CD4-positive, alpha-beta T cell treated with Interleukin-17A for 4 hours (primary cell): Measurements from ENCODE around the gene PHLDA1.

Experiments
- DNase-seq: peaks from one replicate; pipeline ENCODE4 v3.0.0-alpha.2; 2020; ENCODE audit warnings: mixed read lengths

The PHLDA1 gene

DNA sequence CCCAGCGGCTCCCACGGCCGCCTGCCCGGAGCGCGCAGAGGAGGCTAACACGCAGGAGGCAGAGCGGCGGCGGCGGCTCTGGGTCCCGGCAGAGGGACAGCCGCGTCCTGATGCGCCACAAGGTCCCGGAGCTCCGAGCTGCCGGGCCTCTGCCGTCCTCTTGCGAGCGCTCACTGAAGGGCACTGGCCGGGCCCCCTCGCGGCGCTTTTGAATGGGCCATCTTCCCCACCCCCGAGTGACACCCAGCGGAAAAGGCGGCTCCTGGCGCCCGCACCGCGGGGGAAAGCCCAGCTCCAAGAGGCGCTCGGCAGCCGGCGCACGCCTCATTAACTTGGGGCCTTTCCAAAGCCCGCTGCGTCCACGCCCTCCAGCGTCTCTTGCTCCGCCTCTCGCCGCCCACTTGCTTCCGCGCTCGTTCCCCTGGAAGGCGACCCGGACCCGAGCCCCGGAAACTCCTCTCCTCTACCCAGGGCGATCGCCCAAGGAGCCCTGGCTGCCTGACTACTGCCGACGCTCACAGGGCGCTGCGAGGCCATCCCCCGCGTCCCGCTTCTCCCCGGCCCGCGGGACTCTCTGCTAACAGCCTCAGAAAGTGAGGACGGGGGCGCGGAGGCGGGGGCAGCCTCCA, at the start of gene PHLDA1:
Gene PHLDA1 (minus strand): TSS at position 363 of the 629 bp plus-strand sequence.
- DNase-seq = peak; percentile 94

DNA sequence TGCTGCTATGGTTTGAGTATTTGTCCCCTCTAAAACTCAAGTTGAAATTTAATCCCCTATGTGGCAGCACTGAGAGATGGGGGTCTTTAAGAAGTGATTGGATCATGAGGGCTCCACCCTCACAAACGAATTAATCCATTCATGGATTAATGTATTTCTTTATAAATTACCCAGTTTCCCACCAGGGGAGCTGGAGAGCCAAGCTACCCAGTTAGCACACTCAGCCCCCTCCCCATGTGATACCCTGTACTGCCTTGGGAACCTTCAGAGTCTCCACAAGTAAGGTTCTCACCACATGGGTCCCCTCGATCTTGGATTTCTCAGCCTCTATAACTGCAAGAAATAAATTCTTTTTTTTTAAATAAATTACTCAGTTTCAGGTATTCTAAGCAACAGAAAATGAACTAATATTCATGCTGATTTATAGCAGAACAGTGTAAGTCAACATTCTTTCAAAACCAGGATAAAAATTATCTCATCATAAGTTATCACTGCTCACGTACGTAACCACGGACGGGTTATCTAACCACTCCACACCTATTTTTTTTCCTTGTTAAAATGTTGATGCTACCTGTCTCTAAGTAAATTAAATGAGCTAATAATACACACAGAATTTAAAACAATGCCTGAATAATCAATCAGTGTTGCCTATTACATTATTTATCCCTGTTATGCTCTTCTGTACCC, 49.3 kb upstream of the PHLDA1 start:
- no peak for DNase-seq

DNA sequence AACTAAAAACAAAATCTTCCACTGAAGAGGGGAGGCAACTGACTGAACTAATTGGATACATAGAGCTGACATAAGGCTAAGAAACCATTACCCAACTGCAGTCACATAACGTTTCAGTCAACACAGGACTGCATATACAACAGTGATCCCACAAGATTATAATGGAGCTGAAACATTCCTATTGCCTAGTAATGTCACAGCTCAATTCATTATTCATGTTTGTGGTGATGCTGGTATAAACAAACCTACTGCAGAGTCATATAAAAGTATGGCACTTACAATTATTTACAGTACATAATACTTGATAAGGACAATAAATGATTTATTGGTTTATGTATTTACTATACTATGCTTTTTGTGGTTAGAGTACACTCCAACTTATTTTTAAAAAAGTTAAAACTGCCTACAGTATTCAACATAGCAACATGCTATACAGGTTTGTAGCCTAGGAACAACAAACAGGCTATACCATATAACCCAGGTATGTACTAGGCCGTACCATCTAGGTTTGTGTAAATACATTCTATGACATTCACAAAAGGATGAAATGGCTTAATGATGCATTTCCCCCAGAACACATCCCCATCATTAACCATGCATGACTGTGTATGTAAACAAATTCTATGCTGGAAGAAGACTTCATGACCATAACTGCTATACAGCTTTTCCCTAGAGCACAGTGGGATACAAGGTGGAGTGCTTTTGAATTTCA, 48.6 kb upstream of the PHLDA1 start:
- no peak for DNase-seq

DNA sequence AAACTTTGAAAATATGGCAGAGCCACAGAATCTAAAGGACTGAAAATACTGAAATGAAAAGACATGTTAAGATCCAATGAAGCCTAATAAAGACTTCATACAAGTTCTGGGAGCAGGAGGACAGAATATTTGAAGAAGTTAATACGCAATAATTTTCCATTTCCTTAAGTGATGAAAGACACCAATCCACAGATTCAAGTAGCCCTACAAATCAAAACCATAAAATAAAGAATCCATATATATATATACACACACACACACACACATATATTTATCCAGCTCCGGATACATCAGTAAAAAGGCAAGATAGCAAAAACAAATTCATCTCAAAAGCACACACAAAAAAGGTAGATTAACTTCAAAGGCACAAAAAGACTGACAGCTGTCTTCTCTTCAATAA, 47.2 kb upstream of the PHLDA1 start:
- no peak for DNase-seq

DNA sequence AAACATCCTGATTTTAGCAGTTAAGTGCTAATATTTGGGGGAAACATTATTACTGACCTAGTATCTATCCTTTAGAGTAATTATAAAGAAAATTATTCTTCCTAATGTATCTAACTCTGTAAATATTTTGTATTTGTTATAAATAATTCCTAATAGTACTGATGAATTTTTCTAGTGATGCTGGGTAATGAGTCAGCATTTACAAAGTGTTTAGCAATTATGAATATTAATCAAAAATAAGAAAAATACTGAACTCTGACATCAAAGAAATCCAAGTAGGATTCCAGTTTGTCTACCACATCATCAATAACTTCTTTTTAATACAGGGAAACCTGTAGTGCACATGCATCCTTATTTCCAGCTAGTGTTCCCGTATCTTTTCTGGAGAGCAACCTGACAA, 43.9 kb upstream of the PHLDA1 start:
- DNase-seq = no peak

DNA sequence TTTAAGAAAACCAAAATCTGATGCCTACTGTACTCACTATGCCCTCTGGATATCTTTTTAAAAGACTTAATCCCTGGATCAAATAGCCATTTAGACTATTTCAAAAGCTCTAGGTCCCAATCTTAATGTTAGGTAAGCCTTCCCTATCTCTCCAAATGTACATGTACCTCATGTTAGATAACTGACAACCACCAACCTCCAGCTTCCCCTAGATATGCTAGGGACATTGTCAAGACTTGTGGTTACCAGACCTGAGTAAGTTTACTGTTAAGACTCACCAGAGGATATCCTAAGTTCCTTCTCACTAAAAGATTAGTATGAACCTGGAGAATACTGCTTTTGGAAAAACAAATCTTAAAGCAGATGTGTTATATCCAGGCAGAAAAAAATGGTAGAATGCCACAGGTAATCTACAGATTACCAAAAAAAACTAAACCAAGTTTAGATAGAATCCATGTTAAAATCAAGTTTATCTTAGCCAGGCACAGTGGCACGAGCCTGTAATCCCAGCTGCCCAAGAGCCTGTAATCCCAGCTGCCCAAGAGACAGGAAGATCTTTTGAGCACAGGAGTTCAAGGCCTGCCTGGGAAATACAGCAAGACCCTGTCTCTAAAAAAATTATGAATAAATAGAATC, 43.2 kb upstream of the PHLDA1 start:
- DNase-seq = no peak

DNA sequence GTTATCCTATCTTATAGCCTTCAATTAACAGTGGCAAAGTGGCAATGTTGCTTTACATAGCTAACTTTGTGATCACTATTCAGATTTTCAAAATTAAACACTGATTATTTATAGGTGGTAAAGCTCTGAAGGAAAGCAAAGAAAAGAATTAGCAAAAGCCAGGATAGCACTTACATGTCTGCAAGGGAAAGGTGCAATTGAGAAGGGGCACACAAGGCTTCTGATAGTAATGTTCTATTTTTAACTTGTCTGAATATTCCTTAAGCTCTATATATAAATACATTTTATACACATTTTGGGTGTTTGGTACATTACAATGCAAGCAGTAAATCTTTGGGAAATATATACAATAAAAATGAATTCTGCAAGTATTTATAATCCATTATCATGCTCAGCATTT, 42.0 kb upstream of the PHLDA1 start:
- DNase-seq = no peak

DNA sequence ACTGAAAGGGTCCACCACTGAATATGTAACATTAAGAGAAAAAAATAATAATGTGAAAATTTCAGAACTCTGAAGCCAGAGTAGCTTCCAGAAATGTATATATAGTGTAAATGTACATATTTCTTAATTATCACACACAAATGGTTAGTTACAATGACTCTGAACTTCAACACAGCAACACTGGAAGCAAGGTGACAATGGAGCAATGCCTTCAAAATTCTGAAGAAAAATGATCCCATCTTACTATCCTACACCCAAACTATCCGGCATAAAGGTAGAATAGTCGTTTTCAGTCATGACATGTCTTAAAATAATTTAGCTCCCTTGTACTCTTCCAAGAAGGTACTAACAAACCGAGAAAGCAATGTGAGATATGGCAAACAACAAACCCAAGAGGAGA, 41.0 kb upstream of the PHLDA1 start:
- no peak for DNase-seq

DNA sequence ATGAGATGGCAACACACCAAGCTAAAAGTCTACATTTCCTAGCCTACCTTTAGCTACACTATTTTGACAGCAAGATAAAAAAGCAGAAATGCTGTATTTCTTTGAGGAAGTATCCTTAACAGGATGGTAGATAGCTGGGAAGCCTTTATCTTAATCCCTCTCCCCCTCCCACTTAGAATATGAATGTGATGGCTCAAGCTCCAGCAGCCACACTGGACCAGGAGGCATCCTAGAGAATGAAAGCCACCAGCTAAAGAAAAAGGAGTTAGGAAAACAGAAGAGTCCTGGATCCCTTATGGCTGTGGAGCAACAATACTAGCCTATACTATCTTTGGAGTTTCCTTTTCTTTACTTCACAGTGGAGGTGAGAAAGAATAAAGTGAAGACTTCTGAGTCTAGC, 37.8 kb upstream of the PHLDA1 start:
- no peak for DNase-seq

DNA sequence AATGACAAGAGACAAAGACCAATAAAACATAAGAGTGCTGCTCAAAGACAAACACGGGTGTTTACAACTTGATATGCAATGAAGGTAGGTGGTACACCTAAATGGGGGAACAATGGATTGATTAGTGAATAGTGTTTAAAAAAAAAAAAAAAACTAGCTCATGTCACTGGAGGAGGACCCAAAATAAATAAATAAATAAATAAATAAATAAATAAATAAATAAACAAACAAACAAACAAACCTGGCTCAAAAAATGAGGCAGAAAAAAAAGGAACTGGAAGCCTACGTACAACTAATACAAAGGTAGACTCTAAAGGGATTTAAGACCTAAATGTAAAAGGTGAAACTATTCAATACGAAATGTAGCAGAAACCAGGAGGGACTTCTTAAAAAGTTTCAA, 34.3 kb upstream of the PHLDA1 start:
- no peak for DNase-seq

DNA sequence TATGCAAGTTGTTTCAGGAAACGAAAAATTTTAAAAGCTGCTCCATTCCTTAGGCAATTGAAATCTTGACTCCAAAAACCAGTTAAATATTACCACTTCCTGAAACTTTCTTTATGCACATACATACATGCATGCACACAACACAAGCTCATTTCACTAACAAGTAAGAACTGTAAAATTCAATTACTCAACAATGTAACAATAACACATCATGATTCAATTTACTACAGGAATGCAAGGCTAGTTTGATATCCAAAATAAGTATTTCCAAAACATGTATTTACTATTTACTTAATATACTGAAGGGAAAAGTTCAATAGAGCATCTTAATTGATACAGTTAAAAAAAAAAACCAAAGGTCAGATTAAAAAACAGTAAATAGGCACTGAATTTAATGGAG, 33.3 kb upstream of the PHLDA1 start:
- DNase-seq = no peak

DNA sequence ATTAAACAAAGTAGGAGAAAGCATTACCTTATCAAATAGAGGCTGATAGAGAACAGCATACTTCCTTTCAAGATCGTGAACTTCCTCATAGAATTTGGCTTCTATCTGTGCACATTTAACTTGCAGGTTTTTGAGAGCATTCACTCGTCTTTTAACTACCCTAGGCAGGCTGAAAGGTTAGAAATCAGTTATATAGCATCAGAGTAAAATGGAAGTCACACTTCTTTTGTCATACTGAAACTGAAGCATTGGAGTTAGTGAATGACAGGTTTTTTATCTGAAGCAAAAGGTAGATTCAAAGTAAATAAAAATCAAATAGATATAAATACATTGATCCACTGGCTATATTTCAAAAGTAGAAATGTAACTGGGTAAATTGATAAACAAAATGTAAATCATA, 28.5 kb upstream of the PHLDA1 start:
- DNase-seq = no peak

DNA sequence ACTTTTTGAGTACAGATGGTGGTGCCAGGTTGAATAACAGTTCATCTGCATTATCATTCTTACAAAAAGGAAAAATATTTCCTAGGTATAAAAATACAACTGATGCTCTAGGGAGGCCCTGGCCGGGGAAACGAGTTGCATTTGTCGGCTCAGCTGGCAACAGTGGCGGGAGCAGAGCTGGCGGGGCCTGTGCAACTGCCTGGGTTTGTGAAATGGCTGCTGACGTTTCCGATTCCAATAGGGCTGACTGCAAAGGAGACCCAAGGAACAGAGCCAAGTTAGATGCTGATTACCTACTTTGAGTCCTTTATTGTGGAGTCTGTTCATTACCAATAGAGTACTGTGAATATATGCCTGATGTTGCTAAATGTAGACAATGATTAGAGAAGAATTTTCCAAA, 25.8 kb upstream of the PHLDA1 start:
- no peak for DNase-seq

DNA sequence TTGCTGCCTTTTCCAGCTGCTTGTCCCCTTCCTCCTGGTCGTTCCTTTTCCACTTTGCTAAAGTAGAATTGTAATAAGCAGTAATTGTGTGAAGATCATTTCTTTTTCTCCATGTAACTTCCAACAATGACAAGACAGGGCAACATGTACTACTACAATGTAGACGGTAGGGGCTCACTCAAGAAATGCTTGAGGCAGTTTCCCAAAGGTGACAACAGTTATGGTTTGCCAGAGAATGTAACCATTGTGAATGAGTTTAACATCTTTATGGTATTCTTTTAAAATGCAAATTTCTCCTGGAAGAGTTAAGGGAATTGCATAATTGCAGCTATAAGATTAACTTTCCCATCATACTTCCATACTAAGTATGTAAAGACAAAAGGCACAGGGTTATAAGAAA, 23.8 kb upstream of the PHLDA1 start:
- DNase-seq = no peak

DNA sequence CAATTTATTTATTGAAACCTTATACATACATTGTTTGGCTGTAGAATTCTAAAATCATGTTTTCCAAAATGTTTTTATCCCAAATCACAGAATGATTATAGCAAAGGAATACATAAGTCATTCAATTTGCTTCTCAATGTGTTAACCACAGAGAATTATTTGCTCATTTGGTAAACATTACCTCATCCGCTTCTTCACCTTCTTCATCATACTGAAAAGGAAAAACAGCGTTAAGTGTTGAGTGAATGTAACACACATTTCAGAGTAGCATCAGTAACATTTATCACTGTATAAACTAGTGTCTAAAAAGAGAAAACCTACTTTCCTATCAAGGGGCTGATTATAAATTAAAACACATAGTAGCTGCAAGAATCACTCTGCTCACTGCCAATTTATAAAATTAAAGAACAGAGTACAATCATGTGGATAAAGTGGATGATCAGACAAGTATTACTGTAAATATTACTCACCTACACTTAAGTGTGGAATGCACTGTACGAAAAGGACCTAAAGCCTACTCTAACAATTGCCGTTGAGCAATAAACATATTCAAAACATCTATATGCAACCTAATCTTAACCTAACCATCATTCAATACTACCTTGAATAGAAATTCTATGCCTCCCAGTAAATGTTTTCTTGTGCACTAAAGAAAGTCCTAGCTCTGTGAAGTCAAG, 18.1 kb upstream of the PHLDA1 start:
- DNase-seq = no peak

DNA sequence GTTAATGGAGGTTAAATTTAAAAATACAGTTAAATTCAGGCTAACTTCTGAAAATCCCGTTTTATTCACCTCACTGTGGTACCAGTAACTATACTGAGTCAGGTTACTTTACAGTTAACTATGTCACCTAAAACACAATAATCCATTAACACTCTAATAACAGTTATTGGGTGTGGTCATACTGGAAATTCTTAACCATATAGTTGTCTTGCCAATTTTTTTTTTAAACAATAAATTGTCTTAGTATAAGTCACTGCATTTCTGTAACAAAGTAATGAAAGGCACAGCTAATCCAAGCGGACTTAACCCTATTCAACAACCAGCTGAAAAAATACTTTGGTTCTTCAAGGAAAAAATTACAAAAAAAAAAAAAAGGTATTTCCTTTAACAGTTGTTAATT, 16.2 kb upstream of the PHLDA1 start:
- DNase-seq = no peak

DNA sequence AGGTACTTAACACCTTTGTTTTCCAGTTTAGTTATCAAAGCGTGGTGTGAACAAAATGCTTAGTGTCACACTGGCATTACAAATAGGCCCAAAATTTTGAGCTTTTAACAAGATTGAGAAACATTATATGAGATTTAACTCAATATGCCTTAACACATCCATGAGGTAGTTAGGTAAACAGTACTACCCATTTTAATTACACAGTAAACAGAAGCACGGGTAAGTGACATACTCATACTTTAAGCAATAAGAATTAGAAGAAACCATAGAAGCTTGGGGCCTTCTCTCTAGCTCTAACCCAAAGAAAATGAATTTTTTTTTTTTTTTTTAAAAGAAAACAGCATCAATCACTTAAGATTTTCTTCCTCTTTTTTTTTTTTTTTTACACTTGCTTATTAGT, 15.5 kb upstream of the PHLDA1 start:
- no peak for DNase-seq

DNA sequence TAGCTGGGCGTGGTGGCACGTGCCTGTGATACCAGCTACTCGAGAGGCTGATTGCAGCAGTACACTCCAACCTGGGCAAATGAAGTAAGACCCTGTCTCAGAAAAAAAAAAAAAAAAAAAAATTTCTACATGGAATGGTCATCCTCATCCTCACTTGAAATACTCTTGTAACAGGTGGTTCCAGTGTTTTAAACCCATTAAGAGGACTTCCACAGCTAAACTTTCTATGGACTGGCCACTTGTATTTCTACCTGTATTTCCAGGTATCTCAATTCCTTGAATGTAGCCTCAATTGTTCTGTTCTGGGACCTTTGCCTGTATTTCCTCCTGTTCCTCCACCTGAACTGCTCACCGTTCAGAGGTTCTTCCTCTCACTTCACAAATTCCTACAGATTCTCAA, 11.8 kb upstream of the PHLDA1 start:
- DNase-seq = no peak

DNA sequence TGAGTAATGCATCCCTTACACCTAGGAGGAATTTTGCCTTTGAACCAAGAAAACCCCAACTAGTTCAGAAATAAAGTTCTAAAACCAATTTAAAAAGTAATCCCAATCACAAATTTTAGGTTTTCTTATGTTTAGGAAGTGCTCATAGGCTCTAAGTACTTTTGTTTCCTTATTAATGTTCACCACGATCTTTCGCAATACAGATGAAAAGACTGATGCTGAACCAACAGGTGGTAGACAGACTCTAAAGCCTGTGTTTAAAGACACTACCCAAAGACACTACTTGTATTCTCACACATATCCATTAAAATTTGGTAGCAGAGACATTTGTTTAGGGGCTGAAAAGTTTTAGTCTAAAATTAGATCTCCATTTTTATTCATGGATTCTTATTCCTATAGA, 10.6 kb upstream of the PHLDA1 start:
- no peak for DNase-seq

DNA sequence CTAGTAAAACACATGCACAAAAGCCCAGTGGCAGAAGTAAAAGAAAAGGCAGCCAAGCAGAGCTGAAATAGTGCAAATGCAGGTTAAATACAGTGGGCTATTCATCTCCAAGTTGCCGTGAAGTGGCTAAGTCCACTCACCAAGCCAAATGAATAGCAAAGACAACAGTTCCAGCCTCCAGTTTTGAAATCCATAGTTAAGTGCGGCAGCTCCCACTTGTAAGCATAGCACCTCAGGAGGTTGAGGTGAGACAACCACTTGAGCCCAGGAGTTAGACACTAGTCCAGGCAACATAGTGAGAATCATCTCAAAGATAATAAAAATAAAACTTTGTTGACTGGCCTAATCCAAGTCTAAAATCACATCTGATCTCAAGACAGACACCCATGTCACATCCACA, 9.8 kb upstream of the PHLDA1 start:
- DNase-seq = no peak

DNA sequence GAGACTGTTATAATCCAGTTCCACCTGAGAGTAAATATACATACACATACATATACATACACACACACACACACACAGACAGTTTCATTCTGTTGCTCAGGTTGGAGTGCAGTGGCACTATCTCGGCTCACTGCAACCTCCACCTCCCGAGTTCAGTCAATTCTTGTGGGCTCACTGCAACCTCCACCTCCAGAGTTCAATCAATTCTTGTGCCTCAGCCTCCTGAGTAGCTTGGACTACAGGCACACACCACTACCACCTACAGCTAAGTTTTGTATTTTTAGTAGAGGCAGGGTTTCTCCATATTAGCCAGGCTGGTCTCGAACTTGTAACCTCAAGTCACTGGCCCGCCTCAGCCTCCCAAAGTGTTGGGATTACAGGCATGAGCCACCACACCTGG, 8.9 kb upstream of the PHLDA1 start:
- DNase-seq = no peak

DNA sequence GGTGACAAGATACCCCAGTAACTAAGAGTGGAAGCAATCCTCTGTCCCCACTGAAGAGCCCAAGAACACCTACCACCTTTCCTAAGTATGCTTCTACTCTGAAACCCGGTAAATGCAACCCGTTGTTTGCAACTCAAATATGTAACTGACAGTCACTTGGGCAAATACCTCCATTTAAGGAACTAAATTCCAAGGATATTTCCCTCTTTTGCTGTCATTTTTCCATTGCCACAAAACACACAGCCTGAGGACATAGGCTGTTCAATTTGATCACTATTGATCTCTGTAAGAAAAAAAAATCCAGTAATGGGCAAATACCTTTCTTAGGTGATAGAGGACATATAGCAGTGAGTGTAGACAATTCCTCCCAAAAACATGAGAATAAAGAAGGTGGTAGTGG, 6.6 kb upstream of the PHLDA1 start:
- no peak for DNase-seq
